CD4-positive, alpha-beta T cell treated with Interleukin-12 subunit alpha and Interleukin-12 subunit beta, for 1 hour (primary cell): ENCODE measurements around the gene ALOX12B.
"Not testable (repeated sequence)": the region's sequence is repeated elsewhere in the genome, so short reads cannot be mapped to it uniquely, and the experiment has no call there.

Experiments
- DNase-seq: peaks from one replicate; pipeline ENCODE4 v3.0.0-alpha.2; 2020

ALOX12B gene

DNA sequence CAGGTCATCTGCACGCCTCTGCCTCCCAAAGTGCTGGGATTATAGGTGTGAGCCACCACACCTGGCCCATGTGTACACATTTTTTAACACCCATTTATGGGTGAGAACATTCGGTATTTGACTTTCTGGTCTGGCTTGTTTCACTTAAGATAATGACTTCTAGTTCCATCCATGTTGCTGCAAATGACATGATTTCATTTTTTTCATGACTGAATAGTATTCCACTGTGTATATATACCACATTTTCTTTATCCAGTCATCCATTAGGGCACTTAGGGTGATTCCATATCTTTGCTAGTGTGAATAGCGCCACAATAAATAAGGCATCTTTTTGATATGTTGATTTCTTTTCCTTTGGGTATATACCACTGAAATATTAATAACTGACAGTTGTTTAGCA lies 5.6 kb downstream of the ALOX12B start:
- DNase-seq = no peak

DNA sequence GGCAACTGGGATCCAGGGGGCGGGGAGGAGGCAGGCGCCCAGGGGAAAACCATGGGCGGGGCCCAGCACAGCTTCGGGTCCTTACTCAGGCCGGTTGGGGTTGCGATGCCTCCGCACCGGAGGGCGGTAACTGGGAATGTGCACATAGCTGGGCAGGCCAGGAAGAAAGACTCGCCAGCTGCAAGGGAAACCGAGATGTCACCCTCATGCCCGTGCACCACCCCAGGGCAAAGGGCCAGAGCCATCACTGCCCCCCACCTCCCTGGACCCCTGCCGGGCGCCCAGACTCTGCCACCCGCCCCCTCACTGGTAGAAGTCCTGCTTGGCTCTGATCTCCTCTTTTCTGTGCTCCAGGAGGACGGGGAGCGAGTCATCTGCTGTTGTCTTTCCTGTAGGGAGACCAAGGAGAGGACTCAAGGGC lies 6.7 kb downstream of the ALOX12B start:
- DNase-seq = no peak

DNA sequence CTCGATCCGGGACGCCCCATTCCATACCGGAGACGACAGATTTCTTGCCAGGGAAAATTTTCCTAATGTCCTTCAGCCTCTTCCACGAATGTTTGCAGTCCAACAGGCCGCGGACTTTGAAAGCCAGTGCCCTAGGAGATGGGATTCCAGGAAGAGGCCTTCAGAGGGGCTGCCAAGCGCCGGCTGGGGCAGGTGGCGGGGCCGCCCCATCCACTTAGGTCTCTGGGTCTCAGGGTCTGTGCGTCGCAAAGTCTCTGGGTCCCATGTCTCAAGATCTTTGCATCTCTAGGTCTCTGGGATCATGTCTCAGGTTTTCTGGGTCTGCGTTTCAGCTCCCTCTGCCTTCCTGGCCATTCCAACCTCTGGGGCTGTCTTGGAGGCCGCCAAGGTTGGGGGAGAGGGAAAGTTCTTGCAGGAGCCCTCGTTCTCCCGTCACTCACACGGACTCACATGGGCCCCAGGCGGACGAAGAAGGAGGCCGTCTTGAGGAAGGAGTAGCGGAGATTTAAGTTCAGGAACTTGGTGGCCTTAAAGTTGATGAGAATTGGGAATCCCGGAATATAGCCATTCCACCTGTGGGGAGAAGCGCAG lies 7.2 kb downstream of the ALOX12B start:
- DNase-seq = no peak

DNA sequence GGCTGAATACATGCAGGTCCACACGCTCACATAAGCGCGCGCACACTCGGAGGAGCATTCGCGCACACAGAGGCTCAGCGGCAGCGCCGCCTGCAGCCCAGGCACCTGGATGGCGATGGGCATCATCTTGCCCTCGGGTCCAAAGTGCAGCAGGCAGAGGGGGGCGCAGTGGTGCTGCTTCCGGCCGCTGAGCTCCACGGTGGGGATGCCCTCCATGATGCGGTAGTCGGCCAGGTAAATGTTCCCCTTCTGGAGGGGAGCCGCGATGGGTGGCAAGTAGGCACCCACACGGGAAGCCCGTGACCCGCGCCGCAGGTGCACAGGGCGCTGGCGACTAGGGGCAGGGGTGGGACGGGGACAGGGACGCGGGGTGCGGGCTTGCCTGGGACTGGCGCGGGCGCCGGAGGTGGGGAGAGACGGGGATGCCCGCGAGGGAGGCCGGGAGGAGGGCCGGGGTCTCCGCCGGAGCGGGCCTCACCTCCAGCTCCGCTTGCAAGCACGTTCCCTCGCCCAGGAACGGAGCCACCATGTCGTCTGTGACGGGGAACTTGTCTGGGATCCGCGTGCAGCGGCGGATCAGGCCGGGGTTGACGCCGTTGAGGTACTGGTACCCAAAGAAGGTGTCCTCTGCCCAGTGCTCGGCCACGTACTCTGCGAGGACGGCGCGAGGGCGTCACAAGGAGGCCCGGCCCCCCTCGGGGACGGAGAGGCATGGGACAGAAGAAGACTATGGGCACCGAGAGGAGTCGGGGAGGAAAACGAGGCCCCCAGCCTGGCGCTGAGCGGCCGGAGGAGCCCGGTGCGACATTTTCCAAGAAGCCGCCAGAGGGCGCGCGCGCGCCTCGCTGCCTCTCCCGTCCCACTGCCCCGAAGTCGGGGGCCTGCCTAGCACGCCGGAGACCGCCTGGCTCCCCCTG lies 8.0 kb downstream of the ALOX12B start:
- DNase-seq = peak; percentile 84

DNA sequence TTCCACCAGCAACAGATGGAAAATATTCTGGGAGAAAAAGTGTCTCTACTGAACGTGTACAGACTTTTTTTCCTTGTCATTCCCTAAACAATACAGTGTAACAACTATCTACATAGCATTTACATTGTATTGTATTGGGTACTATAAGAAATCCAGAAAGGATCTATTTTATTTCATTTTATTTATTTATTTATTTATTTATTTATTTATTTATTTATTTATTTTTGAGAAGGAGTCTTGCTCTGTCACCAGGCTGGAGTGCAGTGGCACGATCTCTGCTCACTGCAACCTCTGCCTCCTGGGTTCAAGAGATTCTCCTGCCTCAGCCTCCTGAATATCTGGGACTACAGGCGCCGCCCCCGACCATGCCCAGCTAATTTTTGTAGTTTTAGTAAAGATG lies 9.6 kb downstream of the ALOX12B start:
- not testable (repeated sequence) for DNase-seq

DNA sequence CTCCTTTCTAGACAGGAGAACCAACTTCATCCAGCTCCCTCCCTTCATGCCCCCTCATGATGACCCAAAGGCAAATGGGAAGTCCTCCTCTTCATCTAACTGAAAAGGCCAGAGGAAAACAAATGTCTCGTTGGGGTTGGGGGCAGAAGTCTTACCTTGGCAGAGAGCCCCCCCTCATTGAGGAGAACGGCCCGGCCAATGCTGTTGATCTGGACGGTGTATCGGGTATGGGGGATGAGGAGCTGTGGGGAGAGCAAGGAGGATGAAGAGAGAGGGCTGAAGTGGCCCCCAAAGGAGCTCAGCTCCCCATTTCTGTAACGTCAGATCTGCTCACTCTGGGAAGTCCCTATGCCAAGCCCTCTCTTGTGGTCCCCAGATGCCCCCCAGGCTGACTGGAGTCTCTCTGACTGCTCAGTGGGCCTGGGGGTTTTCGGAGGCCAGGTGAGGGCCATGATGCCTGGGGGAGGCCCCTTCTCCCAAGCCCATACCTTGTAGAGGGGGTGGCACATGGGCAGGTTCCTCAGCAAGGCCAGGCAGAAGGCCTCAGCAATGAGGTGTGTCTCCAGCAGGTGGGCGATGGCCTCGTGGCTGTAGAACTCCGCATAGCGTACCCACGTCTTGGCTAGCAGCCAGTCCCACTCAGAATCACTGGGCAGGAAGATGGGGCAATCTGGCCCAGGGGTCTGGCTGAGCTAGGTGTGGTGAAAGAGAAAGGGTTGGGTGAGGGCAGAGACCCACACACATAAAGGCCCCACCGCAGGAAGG lies 10.8 kb downstream of the ALOX12B start:
- no peak for DNase-seq

DNA sequence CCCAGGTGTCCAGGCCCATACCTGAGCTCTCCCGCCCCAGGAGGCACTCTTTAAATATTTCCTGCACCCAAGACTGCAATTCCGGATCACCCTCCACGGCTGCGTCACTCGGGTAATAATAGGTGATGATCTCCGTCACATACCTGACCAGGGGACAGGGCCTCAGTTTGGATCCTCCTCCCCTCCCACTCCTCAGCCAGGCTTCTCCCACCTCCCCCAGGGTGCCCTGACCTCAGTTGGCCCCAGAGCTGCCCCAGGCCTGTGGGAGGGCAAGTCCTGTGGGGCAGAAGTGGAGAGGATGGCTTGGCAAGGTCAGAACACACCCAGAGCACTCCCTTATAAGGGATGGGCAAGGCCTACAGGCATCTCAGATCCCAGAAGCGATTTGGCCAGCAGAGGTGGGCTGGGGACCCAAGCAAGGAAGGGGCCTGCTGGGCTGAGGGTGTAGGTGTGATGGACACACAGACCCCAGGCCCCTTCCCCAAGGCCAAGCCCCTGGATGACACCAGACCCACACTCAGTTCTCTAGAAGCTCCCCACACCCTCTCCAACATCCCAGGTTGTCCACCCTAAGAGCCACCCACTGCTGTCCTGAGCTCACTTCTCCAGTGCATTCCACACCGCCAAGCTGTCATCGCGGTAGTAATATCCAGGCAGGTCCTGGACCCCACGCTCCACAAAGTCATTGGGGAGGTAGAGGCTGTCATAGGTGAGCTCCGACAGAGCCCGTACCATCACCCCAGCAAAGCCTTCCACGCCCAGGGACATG lies 11.8 kb downstream of the ALOX12B start:
- no peak for DNase-seq

GRCh38 chr17:8075081-8075480 lies 12.4 kb downstream of the ALOX12B start:
- no peak for DNase-seq

DNA sequence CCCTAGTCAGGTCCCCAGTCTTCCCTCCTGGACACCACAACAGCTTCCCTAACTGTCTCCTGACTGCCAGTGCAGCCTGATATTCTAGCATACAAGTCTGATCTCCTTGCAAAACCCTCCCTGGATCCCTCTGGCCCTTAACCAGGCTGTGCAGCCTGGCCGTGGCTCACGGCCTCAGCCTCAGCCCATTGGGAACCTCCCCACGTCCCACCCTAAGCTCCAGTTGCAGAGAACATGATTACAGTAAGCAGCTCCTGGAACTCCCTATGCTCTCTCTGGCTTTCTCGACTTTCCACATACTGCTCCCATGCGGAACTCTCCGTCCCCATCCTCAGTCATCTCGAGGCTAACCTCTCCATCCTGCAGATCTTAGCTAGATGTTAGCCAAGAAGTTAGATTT lies 13.0 kb downstream of the ALOX12B start:
- no peak for DNase-seq

- peak; percentile 90 for DNase-seq
Measured at GRCh38 chr17:8073627-8074484, 13.7 kb downstream of the ALOX12B start.

- DNase-seq = peak; percentile 37
Measured at GRCh38 chr17:8072729-8073461, 14.6 kb downstream of the ALOX12B start.

DNA sequence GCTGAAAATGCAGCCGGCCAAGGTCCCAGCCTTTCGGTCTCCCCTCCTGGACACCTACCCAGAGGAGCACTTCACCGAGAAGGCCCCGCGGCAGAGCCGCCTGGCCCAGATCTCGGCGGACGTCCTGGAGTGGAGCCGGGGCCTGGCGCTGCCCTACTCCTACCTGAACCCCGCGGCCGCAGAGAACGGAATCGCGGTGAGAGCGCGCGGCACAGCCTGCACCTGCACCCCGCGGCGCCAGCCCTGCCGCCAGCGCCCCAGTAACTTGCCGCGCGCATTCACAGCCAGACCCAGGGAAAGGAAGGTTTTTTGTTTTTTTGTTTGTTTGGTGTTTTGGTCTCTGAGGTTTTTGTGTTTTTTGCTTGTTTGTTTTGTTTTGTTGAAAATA lies 15.2 kb downstream of the ALOX12B start:
- DNase-seq = no peak

GRCh38 chr17:8071496-8071895 lies 16.0 kb downstream of the ALOX12B start:
- no peak for DNase-seq

GRCh38 chr17:8069587-8069860 lies 18.0 kb downstream of the ALOX12B start:
- DNase-seq = no peak

DNA sequence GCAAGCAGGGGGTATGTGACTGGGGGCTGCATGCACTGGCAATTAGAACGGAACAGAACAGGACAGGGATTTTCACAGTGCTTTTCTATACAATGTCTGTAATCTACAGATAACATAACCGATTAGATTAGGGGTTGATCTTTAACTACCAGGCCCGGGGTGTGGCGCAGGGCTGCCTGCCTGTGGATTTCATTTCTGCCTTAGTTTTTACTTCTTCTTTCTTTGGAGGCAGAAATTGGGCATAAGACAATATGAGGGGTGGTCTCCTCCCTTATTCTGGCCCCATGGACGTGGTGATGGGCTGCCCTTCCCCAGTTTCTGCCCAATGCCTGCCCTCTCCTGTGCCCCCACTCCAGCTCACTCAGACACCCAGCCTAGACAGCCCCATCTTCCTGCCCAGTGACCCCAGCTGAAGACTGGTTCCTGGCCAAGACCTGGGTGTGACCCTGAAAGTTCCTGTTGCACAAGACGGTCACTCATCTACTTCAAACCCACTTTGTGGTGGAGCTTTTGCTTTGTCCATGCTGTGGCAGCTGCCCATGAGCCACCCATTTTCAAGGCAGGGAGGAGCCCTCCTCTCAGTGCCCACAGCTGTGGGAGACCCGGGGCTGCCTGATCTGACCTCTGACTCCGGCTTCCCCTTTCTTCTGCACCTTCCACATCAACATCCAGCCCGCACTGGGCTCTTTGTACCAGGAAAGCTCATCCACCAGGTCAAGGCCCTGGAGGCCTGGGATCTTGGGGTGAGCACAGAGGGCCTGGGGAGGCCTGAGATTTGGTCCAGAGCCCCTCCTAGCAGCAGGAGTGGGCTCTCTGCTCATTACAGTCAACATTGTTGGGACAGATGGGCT lies 18.6 kb downstream of the ALOX12B start:
- DNase-seq = no peak

- no peak for DNase-seq
Measured at GRCh38 chr17:8067806-8068205, 19.7 kb downstream of the ALOX12B start.

DNA sequence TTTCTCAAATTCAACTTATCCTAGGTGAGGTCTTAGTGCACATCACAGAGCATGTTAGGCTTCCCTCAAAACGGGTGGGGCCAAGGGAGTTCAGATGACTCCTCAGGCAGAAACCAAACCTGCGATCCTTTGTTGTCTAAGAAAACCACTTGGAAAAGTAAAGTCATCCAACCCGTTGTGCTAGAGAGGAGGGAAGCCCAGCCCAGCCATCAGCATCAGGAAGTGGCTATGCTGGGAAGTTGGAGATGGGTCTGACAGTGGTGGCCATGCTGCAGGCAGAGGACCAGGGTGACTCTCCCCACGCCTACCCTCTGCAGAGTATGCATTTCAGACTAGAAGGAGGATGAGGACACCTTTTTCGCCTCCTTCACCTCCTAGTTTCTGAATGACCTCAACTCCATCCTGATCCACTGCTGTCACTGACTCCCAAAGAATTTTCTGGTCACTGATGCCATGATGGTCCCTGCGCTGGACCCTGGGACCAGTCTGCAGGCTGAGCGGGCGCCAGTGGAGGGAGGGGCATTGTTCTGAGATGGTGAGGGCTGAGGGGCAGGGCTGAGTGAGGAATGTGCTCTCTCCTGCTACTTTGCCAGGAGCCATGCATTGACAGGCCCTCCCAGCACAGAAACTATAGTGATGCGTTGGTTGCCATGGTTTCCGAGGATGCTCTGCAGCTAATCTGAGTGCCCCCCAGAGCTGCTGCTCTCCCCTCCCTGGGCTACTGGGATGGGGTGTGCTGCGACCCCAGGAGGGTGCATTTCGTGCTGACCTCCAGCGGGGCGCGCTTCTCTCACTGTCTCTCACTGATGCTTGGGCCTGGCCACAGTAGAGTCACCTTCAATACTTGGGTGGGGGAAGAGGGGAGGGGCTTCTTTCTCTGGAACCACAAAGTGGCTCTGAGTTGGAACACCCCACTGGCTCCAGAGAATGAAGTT lies 20.4 kb downstream of the ALOX12B start:
- DNase-seq = no peak

DNA sequence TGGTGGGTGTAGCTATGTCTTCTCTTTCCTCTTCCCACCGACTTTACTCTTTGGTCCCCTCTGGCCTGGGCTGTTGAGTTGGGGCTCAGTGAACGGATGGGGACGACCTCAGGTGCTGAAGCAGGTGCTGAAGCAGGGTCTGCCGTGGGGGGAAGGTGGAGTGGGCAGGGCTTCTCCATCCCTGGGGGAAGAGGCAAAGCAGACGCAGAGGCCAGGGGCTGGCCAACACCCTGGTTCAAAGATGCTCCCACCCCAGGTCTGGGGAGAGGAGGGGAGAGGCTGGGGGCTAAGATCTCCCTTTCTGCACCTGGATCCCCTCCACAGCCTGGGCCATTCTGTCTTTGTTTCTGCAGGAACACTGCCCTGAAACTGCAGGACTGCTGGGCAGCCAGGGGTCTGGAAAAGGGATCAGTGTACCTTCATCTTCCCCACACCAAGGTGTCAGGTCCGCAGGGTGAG lies 22.9 kb downstream of the ALOX12B start:
- DNase-seq = no peak
